GM21423 (cell line): Measurements from ENCODE around the gene SCYL1.

ENCODE experiments used
- ATAC-seq: cut with Tn5 transposase; IDR thresholded peaks from one replicate; pipeline ENCODE4 v1.9.1; 2021; ENCODE audit warnings: mild to moderate bottlenecking, moderate library complexity; ENCODE audit not compliant: unreplicated experiment

SCYL1 gene

GRCh38 chr11:65551572-65552387 lies 26.9 kb downstream of the SCYL1 start:
- ATAC-seq, result no peak

GRCh38 chr11:65552388-65552951 lies 27.6 kb downstream of the SCYL1 start:
- no peak for ATAC-seq

GRCh38 chr11:65553301-65554001 lies 28.6 kb downstream of the SCYL1 start:
- no peak for ATAC-seq

- ATAC-seq, result no peak
Observed at GRCh38 chr11:65554057-65554818, 29.4 kb downstream of the SCYL1 start.

- no peak for ATAC-seq
Observed at GRCh38 chr11:65554842-65555430, 30.1 kb downstream of the SCYL1 start.

- ATAC-seq, result no peak
Observed at GRCh38 chr11:65555693-65556231, 30.9 kb downstream of the SCYL1 start.

- ATAC-seq, result no peak
Observed at GRCh38 chr11:65556470-65557279, 31.8 kb downstream of the SCYL1 start.

- no peak for ATAC-seq
Observed at GRCh38 chr11:65557280-65558001, 32.6 kb downstream of the SCYL1 start.

GRCh38 chr11:65558002-65558929 lies 33.4 kb downstream of the SCYL1 start, which contains the start of gene LTBP3:
Gene LTBP3, minus strand, starts transcription at chr11:65558359. Its CDS starts 400 bp downstream, at chr11:65557959.
- no peak for ATAC-seq

GRCh38 chr11:65558930-65559509 lies 34.1 kb downstream of the SCYL1 start:
- no peak for ATAC-seq

GRCh38 chr11:65559535-65559934 lies 34.7 kb downstream of the SCYL1 start:
- no peak for ATAC-seq

GRCh38 chr11:65559951-65560537 lies 35.2 kb downstream of the SCYL1 start:
- ATAC-seq, result no peak

- ATAC-seq, result no peak
Observed at GRCh38 chr11:65560555-65561418, 35.9 kb downstream of the SCYL1 start.

GRCh38 chr11:65562020-65562419 lies 37.1 kb downstream of the SCYL1 start:
- ATAC-seq, result no peak

GRCh38 chr11:65562788-65563187 lies 37.9 kb downstream of the SCYL1 start:
- no peak for ATAC-seq

GRCh38 chr11:65563601-65564000 lies 38.7 kb downstream of the SCYL1 start:
- ATAC-seq, result no peak
